Mesenchymal stem cell (in vitro differentiated cells and primary cell): ENCODE results near the gene GALNT10.

ENCODE experiments used
- DNase-seq: peaks from one replicate; pipeline ENCODE4 v3.0.0-alpha.2; 2013
- H2AFZ ChIP-seq: one replicate; pipeline ENCODE4 v1.6.1; 2013; ENCODE audit warnings: low read depth, mild to moderate bottlenecking, control low read depth, inconsistent platforms, low read length, moderate library complexity
- H2AK5ac ChIP-seq: 2 replicates; pipeline ENCODE4 v1.6.1; 2013; ENCODE audit warnings: low read length, moderate library complexity, mild to moderate bottlenecking, inconsistent platforms; ENCODE audit not compliant: severe bottlenecking
- H2BK120ac ChIP-seq: one replicate; pipeline ENCODE4 v1.6.1; 2013; ENCODE audit warnings: low read depth, mild to moderate bottlenecking, inconsistent platforms, low read length, moderate library complexity
- H2BK12ac ChIP-seq, 2 experiments: one replicate each; pipeline ENCODE4 v1.6.1; 2013; ENCODE audit warnings: inconsistent platforms in 2 of 2, low read length in 2 of 2, mild to moderate bottlenecking in 2 of 2, moderate library complexity in 2 of 2, control low read depth in 1 of 2
- H2BK15ac ChIP-seq: one replicate; pipeline ENCODE4 v1.6.1; 2013; ENCODE audit warnings: mild to moderate bottlenecking, low read depth, inconsistent platforms; ENCODE audit not compliant: poor library complexity, severe bottlenecking
- H2BK5ac ChIP-seq: 2 replicates; pipeline ENCODE4 v1.6.1; 2013; ENCODE audit warnings: low read depth, mild to moderate bottlenecking, low read length, control low read depth, inconsistent platforms; ENCODE audit not compliant: poor library complexity, severe bottlenecking
- H3K14ac ChIP-seq, 2 experiments: one replicate each; pipeline ENCODE4 v1.6.1; 2013; ENCODE audit warnings: inconsistent platforms in 2 of 2, low read length in 2 of 2, control low read depth in 1 of 2, mild to moderate bottlenecking in 1 of 2, moderate library complexity in 1 of 2
- H3K18ac ChIP-seq, 2 experiments: one replicate each; pipeline ENCODE4 v1.6.1; 2013; ENCODE audit warnings: inconsistent platforms in 2 of 2, low read length in 2 of 2, control low read depth in 1 of 2, low read depth in 1 of 2, mild to moderate bottlenecking in 1 of 2
- H3K23ac ChIP-seq, 2 experiments: one replicate each; pipeline ENCODE4 v1.6.1; 2013; ENCODE audit warnings: inconsistent platforms in 2 of 2, low read length in 2 of 2, mild to moderate bottlenecking in 2 of 2, moderate library complexity in 2 of 2, control low read depth in 1 of 2
- H3K27ac ChIP-seq: 2 replicates; pipeline ENCODE4 v1.5.1; 2013; ENCODE audit warnings: mild to moderate bottlenecking, moderate library complexity, low read length, control low read depth, inconsistent platforms; ENCODE audit not compliant: poor library complexity, severe bottlenecking
- H3K27me3 ChIP-seq, 2 experiments: 2 replicates each; pipeline versions ENCODE4 v1.6.1 to v1.7.0; 2013; ENCODE audit warnings: low read length in 2 of 2, mild to moderate bottlenecking in 2 of 2, moderate library complexity in 2 of 2, control low read depth in 1 of 2, inconsistent platforms in 1 of 2; ENCODE audit not compliant: control insufficient read depth in 1 of 2, insufficient read depth in 1 of 2
- H3K36me3 ChIP-seq, 2 experiments: 2 replicates each; pipeline versions ENCODE4 v1.6.1 to v1.7.0; 2013; ENCODE audit warnings: low read length in 2 of 2, control low read depth in 1 of 2, inconsistent platforms in 1 of 2, low read depth in 1 of 2, mild to moderate bottlenecking in 1 of 2; ENCODE audit not compliant: insufficient read depth in 2 of 2, control insufficient read depth in 1 of 2
- H3K4ac ChIP-seq, 2 experiments: one replicate each; pipeline ENCODE4 v1.6.1; 2013; ENCODE audit warnings: inconsistent platforms in 2 of 2, low read length in 2 of 2, mild to moderate bottlenecking in 2 of 2, moderate library complexity in 2 of 2, control low read depth in 1 of 2, low read depth in 1 of 2
- H3K4me1 ChIP-seq: 2 replicates; pipeline ENCODE4 v1.6.1; 2013; ENCODE audit warnings: low read depth, low read length, control low read depth; ENCODE audit not compliant: control insufficient read depth, insufficient read depth
- H3K4me2 ChIP-seq: 2 replicates; pipeline ENCODE4 v1.6.1; 2013; ENCODE audit warnings: low read length, mild to moderate bottlenecking, inconsistent platforms; ENCODE audit not compliant: poor library complexity, severe bottlenecking
- H3K4me3 ChIP-seq, 2 experiments: 2 replicates each; pipeline versions ENCODE4 v1.5.1 to v1.7.0; 2013; ENCODE audit warnings: low read length in 2 of 2, mild to moderate bottlenecking in 2 of 2, control low read depth in 1 of 2, low read depth in 1 of 2; ENCODE audit not compliant: insufficient read depth in 1 of 2
- H3K79me1 ChIP-seq: replicated peaks from 2 replicates; pipeline ENCODE4 v1.6.1; 2013; ENCODE audit warnings: mild to moderate bottlenecking, control low read depth, low read length, inconsistent platforms; ENCODE audit not compliant: poor library complexity, severe bottlenecking
- H3K9ac ChIP-seq: 2 replicates; pipeline ENCODE4 v1.7.0; 2013; ENCODE audit warnings: mild to moderate bottlenecking, low read length, moderate library complexity
- H3K9me3 ChIP-seq: 2 replicates; pipeline ENCODE4 v1.7.0; 2013; ENCODE audit warnings: mild to moderate bottlenecking, low read length; ENCODE audit not compliant: control insufficient read depth
- H4K8ac ChIP-seq: one replicate; pipeline ENCODE4 v1.6.1; 2013; ENCODE audit warnings: inconsistent platforms, mild to moderate bottlenecking, low read length, moderate library complexity
- H4K91ac ChIP-seq: one replicate; pipeline ENCODE4 v1.6.1; 2013; ENCODE audit warnings: mild to moderate bottlenecking, low read length, inconsistent platforms
- WGBS: methylation state at CpG from one replicate; pipeline ENCODE4 v1.1.7; 2013; ENCODE audit warnings: mixed read lengths; 5-methylcytosine and 5-hydroxymethylcytosine counted together

Gene GALNT10

DNA sequence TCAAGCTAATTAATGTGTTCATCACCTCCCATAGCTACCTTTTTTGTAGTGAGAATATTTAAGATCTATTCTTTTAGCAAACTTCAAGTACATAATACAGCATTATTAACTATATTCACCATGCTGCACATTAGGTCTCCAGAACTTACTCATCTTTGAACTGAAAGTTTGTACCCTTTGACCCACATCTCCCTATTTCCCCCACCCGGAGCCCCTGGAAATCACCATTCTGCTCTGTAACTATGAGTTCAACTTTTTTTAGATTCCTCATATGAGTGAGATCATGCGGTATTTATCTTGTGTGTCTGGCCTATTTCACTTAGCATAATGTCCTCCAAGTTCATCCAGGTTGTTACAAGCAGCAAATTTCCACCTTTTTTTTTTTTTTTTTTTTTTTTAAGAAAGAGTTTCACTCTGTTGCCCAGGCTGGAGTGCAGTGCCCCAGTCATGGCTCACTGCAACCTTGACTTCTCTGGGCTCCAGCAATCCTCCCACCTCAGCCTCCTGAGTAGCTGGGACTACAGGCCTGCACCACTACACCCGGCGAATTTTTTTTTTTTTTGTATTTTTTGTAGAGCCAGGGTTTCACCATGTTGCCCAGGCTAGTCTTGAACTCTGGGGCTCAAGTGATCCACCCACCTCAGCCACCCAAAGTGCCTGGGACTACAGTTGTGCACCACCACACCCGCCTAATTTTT, 154.9 kb downstream of the GALNT10 start:
- Histone ChIP-seq H3K23ac (no peak overlapping the region), H2AFZ (no peak overlapping the region), H3K79me1 (peaks cover 16% of the 10 kb centered on the region), H3K9me3 (no peaks in the 10 kb centered on the region), H2BK15ac (no peak overlapping the region), H3K4ac (no peak overlapping the region), H4K8ac (no peak overlapping the region), H4K91ac (no peak overlapping the region), H2BK12ac (no peak overlapping the region), H3K36me3 (peaks cover 0 to 3% of the 10 kb centered on the region in 2 experiments), H3K4me1 (peaks cover 2% of the 10 kb centered on the region), H2AK5ac (no peak overlapping the region), H3K14ac (no peak overlapping the region), H3K18ac (no peak overlapping the region), H2BK120ac (no peak overlapping the region), H3K4me2 (no peak overlapping the region), H3K4me3 (no peak overlapping the region), H3K27me3 (no peaks in the 10 kb centered on the region), H2BK5ac (no peak overlapping the region), H3K9ac (no peak overlapping the region), H3K27ac (no peak overlapping the region)
- WGBS, result 100% methylated on average over 4 of the region's 5 CpGs
- no peak for DNase-seq

DNA sequence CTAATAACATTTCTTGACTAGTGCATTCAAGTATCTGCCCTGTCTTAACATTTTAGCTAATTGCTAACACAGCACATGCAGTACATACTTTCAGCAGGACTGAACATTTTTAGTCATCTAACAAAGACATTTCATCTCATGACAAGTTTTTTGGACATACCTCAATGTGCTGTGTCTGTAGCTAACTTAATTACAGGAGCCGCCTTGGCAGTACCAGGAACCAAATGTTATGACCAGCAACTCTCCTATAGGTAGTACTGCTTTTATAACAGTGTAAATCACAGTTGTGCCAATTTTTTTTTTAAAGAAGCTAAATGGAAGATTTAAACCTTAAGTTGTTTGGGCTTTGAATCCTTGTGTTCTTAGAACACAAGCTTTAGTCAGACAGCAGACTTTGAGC, 155.9 kb downstream of the GALNT10 start:
- no peak overlapping the region for H3K4me2 ChIP-seq
- no peak overlapping the region for H3K27ac ChIP-seq
- peaks cover 0 to 3% of the 10 kb centered on the region in 2 experiments for H3K36me3 ChIP-seq
- no peak overlapping the region for H2BK5ac ChIP-seq
- H4K8ac ChIP-seq, result no peak overlapping the region
- no peak overlapping the region for H2BK120ac ChIP-seq
- H4K91ac ChIP-seq, result no peak overlapping the region
- no peak for DNase-seq
- no peak overlapping the region for H3K18ac ChIP-seq
- H3K4me3 ChIP-seq, result no peak overlapping the region
- no peak overlapping the region for H2BK15ac ChIP-seq
- H3K14ac ChIP-seq, result no peak overlapping the region
- no peaks in the 10 kb centered on the region for H3K9me3 ChIP-seq
- no peak overlapping the region for H3K23ac ChIP-seq
- no peak overlapping the region for H3K4ac ChIP-seq
- H2AFZ ChIP-seq, result no peak overlapping the region
- no peak overlapping the region for H2BK12ac ChIP-seq
- H2AK5ac ChIP-seq, result no peak overlapping the region
- H3K9ac ChIP-seq, result no peak overlapping the region
- H3K27me3 ChIP-seq, result no peaks in the 10 kb centered on the region
- H3K79me1 ChIP-seq, result peaks cover 18% of the 10 kb centered on the region
- peaks cover 2% of the 10 kb centered on the region for H3K4me1 ChIP-seq
- no CpG with 5 or more reads among the region's 1 CpG for WGBS

DNA sequence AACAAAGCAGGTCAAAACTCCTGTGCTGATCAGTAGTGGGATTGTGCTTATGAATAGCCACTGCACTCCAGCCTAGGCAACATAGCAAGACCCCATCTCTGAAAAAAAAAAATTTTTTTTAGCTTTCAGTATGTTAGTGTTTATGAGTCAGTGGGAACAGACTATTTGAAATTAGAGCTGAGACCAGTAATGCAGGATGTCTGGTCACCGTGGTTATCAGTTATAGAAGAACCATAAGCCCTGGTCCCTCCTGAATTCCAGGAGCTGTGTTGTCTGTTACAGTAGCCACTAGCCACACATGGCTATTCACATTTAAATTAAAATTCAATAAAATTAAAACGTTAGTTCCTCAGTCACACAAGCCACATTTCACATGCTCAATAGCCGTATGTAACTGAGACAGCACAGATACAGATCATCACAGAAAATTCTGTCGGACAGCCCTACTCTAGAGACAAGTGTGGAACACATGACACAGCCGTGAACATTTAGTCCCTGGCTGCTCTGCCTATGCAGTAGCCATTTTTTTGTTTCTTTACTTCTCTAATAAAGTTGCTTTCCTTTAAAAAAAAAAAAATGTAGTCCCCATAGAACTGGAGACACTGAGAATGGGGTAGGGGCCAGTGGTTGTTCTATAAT, 159.2 kb downstream of the GALNT10 start:
- no peak overlapping the region for H2BK5ac ChIP-seq
- peaks cover 16% of the 10 kb centered on the region for H3K4me1 ChIP-seq
- 88% methylated on average over 5 of the region's 5 CpGs for WGBS
- H3K27ac ChIP-seq, result no peak overlapping the region
- peaks cover 0 to 2% of the 10 kb centered on the region in 2 experiments for H3K36me3 ChIP-seq
- no peak overlapping the region for H2AK5ac ChIP-seq
- H2AFZ ChIP-seq, result no peak overlapping the region
- no peak overlapping the region for H3K14ac ChIP-seq
- H3K4me2 ChIP-seq, result no peak overlapping the region
- H3K9ac ChIP-seq, result no peak overlapping the region
- no peak overlapping the region for H3K23ac ChIP-seq
- no peak overlapping the region for H4K91ac ChIP-seq
- DNase-seq, result no peak
- no peak overlapping the region for H3K4ac ChIP-seq
- H3K9me3 ChIP-seq, result no peaks in the 10 kb centered on the region
- H3K27me3 ChIP-seq, result no peaks in the 10 kb centered on the region
- no peak overlapping the region for H3K4me3 ChIP-seq
- H2BK120ac ChIP-seq, result no peak overlapping the region
- no peak overlapping the region for H4K8ac ChIP-seq
- H3K79me1 ChIP-seq, result peaks cover 19% of the 10 kb centered on the region
- no peak overlapping the region for H2BK12ac ChIP-seq
- H3K18ac ChIP-seq, result no peak overlapping the region
- no peak overlapping the region for H2BK15ac ChIP-seq

DNA sequence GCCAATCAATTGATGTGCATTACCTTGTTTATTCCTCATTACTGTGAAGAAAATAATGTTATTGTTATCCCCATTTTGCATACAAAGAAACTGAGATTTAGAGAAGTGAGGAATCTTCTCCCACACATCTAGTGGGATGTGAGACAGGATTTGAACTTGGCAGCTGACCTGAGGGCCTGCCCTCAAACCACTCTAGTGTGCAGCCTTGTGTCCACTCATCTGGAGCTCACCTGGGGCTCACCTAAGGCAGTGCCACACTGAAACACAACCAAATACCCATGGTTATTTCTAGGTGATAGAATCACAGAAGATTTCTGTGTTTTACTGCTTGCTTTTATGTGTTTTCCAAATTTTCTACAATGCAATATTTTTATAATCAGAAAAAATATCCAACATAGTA, 160.6 kb downstream of the GALNT10 start:
- Histone ChIP-seq H3K27ac (no peak overlapping the region), H3K9ac (no peak overlapping the region), H3K14ac (no peak overlapping the region), H2BK120ac (no peak overlapping the region), H2BK5ac (no peak overlapping the region), H3K4me1 (peaks cover 24% of the 10 kb centered on the region), H2BK12ac (no peak overlapping the region), H3K23ac (no peak overlapping the region), H3K36me3 (no peaks in the 10 kb centered on the region), H2AK5ac (no peak overlapping the region), H3K4me2 (no peak overlapping the region), H3K18ac (no peak overlapping the region), H3K79me1 (peaks cover 18% of the 10 kb centered on the region), H2AFZ (no peak overlapping the region), H3K9me3 (no peaks in the 10 kb centered on the region), H4K91ac (no peak overlapping the region), H3K4ac (no peak overlapping the region), H2BK15ac (no peak overlapping the region), H4K8ac (no peak overlapping the region), H3K4me3 (no peak overlapping the region), H3K27me3 (no peaks in the 10 kb centered on the region)
- DNase-seq, result no peak
